ENCODE data around the gene WDR48. TPM values are rescaled to one million over a fixed set of nuclear protein-coding genes. Genes with fewer than 3 reads are reported as not detected.

WDR48 gene
- total RNA-seq, 4 donors from 2014 or later: 27.4 to 47.2 (median 38.0) TPM

GRCh38 chr3:39013921-39014509, 37.8 kb upstream of the WDR48 start:
- Histone ChIP-seq H3K4me3 (no peak overlapping the region), H3K4me1 (no peaks in the 10 kb centered on the region), H3K27me3 (no peaks in the 10 kb centered on the region), H3K36me3 (no peaks in the 10 kb centered on the region), H3K27ac (no peak overlapping the region), H3K9me3 (peaks cover 0 to 5% (median 0%) of the 10 kb centered on the region in 3 donors)
- 61 to 69% methylated on average over 4 of the region's 4 CpGs for WGBS, 2 donors (ENCODE audit: low coverage in 1 of 2)
- no peak for TF ChIP-seq POLR2AphosphoS5 (IDR thresholded peaks at IDR 0.05)
- TF ChIP-seq EP300 (IDR thresholded peaks at IDR 0.05): no peak
- no peak for ATAC-seq

GRCh38 chr3:39015418-39015817, 36.4 kb upstream of the WDR48 start:
- Histone ChIP-seq H3K36me3 (no peaks in the 10 kb centered on the region), H3K9me3 (no peaks in the 10 kb centered on the region), H3K4me3 (no peak overlapping the region), H3K4me1 (no peaks in the 10 kb centered on the region), H3K27ac (no peak overlapping the region), H3K27me3 (no peaks in the 10 kb centered on the region)
- 72 to 81% methylated on average over 3 of the region's 3 CpGs for WGBS, 2 donors (ENCODE audit: low coverage in 1 of 2)
- ATAC-seq: no peak
- TF ChIP-seq CTCF (IDR thresholded peaks at IDR 0.05) (no peak), POLR2A (IDR thresholded peaks at IDR 0.05) (no peak), EP300 (IDR thresholded peaks at IDR 0.05) (no peak), POLR2AphosphoS5 (IDR thresholded peaks at IDR 0.05) (no peak)

GRCh38 chr3:39019299-39019698, 32.5 kb upstream of the WDR48 start:
- Histone ChIP-seq H3K27me3 (no peaks in the 10 kb centered on the region), H3K4me1 (no peaks in the 10 kb centered on the region), H3K27ac (no peak overlapping the region), H3K9me3 (no peaks in the 10 kb centered on the region), H3K4me3 (no peak overlapping the region), H3K36me3 (no peaks in the 10 kb centered on the region)
- TF ChIP-seq POLR2AphosphoS5 (IDR thresholded peaks at IDR 0.05) (no peak), POLR2A (IDR thresholded peaks at IDR 0.05) (no peak), CTCF (IDR thresholded peaks at IDR 0.05) (no peak), EP300 (IDR thresholded peaks at IDR 0.05) (no peak)
- 80 to 100% methylated on average over 2 of the region's 2 CpGs for WGBS, 2 donors (ENCODE audit: low coverage in 1 of 2)
- no peak for ATAC-seq

- TF ChIP-seq POLR2AphosphoS5 (IDR thresholded peaks at IDR 0.05): no peak
- TF ChIP-seq EP300 (IDR thresholded peaks at IDR 0.05): no peak
- no peak for TF ChIP-seq CTCF (IDR thresholded peaks at IDR 0.05)
- no peak for TF ChIP-seq POLR2A (IDR thresholded peaks at IDR 0.05)
- Histone ChIP-seq H3K27me3 (no peaks in the 10 kb centered on the region), H3K9me3 (no peaks in the 10 kb centered on the region), H3K4me1 (no peaks in the 10 kb centered on the region), H3K36me3 (no peaks in the 10 kb centered on the region), H3K27ac (no peak overlapping the region), H3K4me3 (no peak overlapping the region)
- WGBS, 2 donors (ENCODE audit: low coverage in 1 of 2): 90 to 100% methylated on average over 1 of the region's 1 CpG
- ATAC-seq: no peak
Observed at GRCh38 chr3:39021029-39021428, 30.8 kb upstream of the WDR48 start.

GRCh38 chr3:39021465-39022285, 30.1 kb upstream of the WDR48 start:
- H3K27me3 ChIP-seq: no peaks in the 10 kb centered on the region
- no peak for ATAC-seq
- no peak for TF ChIP-seq POLR2AphosphoS5 (IDR thresholded peaks at IDR 0.05)
- TF ChIP-seq CTCF (IDR thresholded peaks at IDR 0.05): no peak
- TF ChIP-seq POLR2A (IDR thresholded peaks at IDR 0.05): no peak
- no peak for TF ChIP-seq EP300 (IDR thresholded peaks at IDR 0.05)
- no peaks in the 10 kb centered on the region for H3K36me3 ChIP-seq
- no peak overlapping the region for H3K27ac ChIP-seq
- no peaks in the 10 kb centered on the region for H3K4me1 ChIP-seq
- no peak overlapping the region for H3K4me3 ChIP-seq
- 70 to 91% methylated on average over 3 of the region's 4 CpGs for WGBS, 2 donors (ENCODE audit: low coverage in 1 of 2)
- H3K9me3 ChIP-seq: no peaks in the 10 kb centered on the region
